ENCODE data around the gene PPT1.

PPT1 gene

DNA sequence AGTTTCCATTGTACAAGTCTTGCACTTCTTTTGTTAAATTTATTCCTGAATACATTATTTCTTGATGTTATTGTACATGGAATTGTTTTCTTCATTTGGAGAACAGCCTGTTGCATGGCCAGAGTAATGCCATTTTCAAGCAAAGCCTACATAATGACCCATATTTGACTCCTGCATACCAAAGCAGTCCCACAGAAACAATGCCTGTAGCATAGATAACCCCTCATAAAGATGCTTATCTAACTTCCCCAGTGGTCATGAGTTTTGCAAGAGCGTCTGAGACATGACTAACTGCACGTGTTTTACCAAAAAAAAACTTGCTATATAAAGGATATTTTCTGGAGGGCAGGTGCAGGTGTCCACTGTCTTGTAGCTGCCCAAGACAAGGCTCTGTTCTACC, 33.8 kb upstream of the PPT1 start:
- no peak for DNase-seq (ENCODE audit: low spot score)
- Histone ChIP-seq H3K36me3 (replicated peaks in 1 of 2; ENCODE audit: control insufficient read depth in 2 of 2, insufficient read depth in 2 of 2, low read length in 2 of 2) (no peaks in the 10 kb centered on the region), H3K23ac (ENCODE audit: low read depth, low read length, poor library complexity) (no peak overlapping the region), H3K14ac (ENCODE audit: low read length) (no peak overlapping the region), H2AK5ac (ENCODE audit: low read depth, low read length) (no peak overlapping the region), H3K9me3 (replicated peaks in 1 of 2; ENCODE audit: control insufficient read depth in 2 of 2, insufficient read depth in 1 of 2, low read depth in 1 of 2, low read length in 2 of 2) (peaks cover 0 to 2% of the 10 kb centered on the region in 2 donors), H3K9ac (ENCODE audit: low read depth, low read length, poor library complexity) (no peak overlapping the region), H2AFZ (ENCODE audit: low read length) (no peak overlapping the region), H3K4me1 (ENCODE audit: control insufficient read depth in 2 of 2, insufficient read depth in 1 of 2, low read depth in 1 of 2, low read length in 2 of 2) (no peaks in the 10 kb centered on the region), H3K4me2 (ENCODE audit: insufficient read depth, low read length, poor library complexity, severe bottlenecking) (no peak overlapping the region), H2BK15ac (ENCODE audit: low read length) (no peak overlapping the region), H4K91ac (ENCODE audit: low read depth, low read length, poor library complexity) (no peak overlapping the region), H3K27ac (replicated peaks; ENCODE audit: low read length) (no peak overlapping the region), H2BK120ac (ENCODE audit: low read depth, low read length) (no peak overlapping the region), H2BK12ac (ENCODE audit: low read length) (no peak overlapping the region), H3K18ac (ENCODE audit: low read length) (no peak overlapping the region), H3K27me3 (ENCODE audit: control insufficient read depth in 3 of 3, insufficient read depth in 3 of 3, low read depth in 1 of 3, low read length in 3 of 3) (no peaks in the 10 kb centered on the region), H3K79me1 (ENCODE audit: low read depth, low read length) (no peaks in the 10 kb centered on the region), H4K8ac (ENCODE audit: low read depth, low read length) (no peak overlapping the region), H2BK5ac (ENCODE audit: low read length) (no peak overlapping the region), H3K4ac (ENCODE audit: low read length) (no peak overlapping the region), H3K4me3 (ENCODE audit: low read length in 2 of 2) (no peak overlapping the region)
- WGBS, 2 donors (ENCODE audit: extremely low coverage in 2 of 2, insufficient read length in 2 of 2, insufficient replicate concordance in 1 of 2) = no CpG with 5 or more reads among the region's 2 CpGs

DNA sequence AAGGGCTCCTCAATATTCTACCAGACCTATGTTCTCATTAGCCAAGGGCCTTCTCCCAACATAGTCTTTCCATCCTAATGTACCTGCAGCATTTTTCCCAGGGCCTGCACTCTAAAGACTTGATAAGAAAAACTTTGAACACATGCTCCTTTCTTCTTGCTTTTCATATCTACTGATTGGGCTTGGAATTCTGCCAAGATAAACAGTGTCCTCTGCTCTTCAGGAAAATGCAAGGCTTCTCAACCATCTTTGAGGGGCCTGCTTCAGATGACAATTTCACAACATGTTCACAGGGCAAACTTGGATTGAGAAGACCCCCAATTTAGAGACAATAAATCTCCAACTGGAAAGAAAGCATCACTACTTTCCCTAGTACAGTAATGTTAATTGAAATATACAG, 25.8 kb upstream of the PPT1 start:
- H2AFZ ChIP-seq (ENCODE audit: low read length) = no peak overlapping the region
- H2BK12ac ChIP-seq (ENCODE audit: low read length) = no peak overlapping the region
- no peak for DNase-seq (ENCODE audit: low spot score)

DNA sequence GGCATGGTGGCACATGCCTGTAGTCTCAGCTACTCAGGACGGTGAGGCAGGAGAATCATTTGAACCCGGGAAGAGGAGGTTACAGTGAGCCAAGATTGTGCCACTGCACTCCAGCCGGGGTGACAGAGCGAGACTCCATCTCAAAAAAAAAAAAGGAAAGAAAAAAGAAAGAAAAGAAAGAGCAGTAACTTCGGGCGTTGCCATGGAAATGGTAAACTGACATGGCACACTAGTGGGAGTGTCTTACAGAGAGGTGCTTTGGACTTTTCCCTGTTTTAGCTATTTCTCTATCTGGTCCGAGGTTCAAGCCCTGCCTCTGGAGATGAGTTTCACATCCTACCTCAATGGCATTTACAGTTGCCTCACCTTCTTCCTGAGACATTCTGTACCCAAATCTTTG, 23.1 kb upstream of the PPT1 start:
- no peak for DNase-seq (ENCODE audit: low spot score)
- no peak overlapping the region for H2AK5ac ChIP-seq (ENCODE audit: low read depth, low read length)
- WGBS, 2 donors (ENCODE audit: extremely low coverage in 2 of 2, insufficient read length in 2 of 2, insufficient replicate concordance in 1 of 2) = no CpG with 5 or more reads among the region's 7 CpGs

More for the DNA sequence above, 25.8 kb upstream of the PPT1 start:
- no peak overlapping the region for H2BK120ac ChIP-seq (ENCODE audit: low read depth, low read length)
- peaks cover 0 to 17% (median 0%) of the 10 kb centered on the region in 3 experiments for H3K27me3 ChIP-seq (ENCODE audit: control insufficient read depth in 3 of 3, insufficient read depth in 3 of 3, low read depth in 1 of 3, low read length in 3 of 3)
- H3K27ac ChIP-seq (replicated peaks; ENCODE audit: low read length) = no peak overlapping the region
- no peak overlapping the region for H3K4ac ChIP-seq (ENCODE audit: low read length)
- peaks cover 0 to 2% of the 10 kb centered on the region in 2 donors for H3K9me3 ChIP-seq (replicated peaks in 1 of 2; ENCODE audit: control insufficient read depth in 2 of 2, insufficient read depth in 1 of 2, low read depth in 1 of 2, low read length in 2 of 2)
- H3K4me1 ChIP-seq (ENCODE audit: control insufficient read depth in 2 of 2, insufficient read depth in 1 of 2, low read depth in 1 of 2, low read length in 2 of 2) = no peaks in the 10 kb centered on the region
- H3K9ac ChIP-seq (ENCODE audit: low read depth, low read length, poor library complexity) = no peak overlapping the region
- H4K91ac ChIP-seq (ENCODE audit: low read depth, low read length, poor library complexity) = no peak overlapping the region
- H3K4me2 ChIP-seq (ENCODE audit: insufficient read depth, low read length, poor library complexity, severe bottlenecking) = no peak overlapping the region
- H3K18ac ChIP-seq (ENCODE audit: low read length) = no peak overlapping the region
- H3K4me3 ChIP-seq (ENCODE audit: low read length in 2 of 2) = no peak overlapping the region
- no peak overlapping the region for H3K14ac ChIP-seq (ENCODE audit: low read length)
- H3K23ac ChIP-seq (ENCODE audit: low read depth, low read length, poor library complexity) = no peak overlapping the region
- no peaks in the 10 kb centered on the region for H3K36me3 ChIP-seq (replicated peaks in 1 of 2; ENCODE audit: control insufficient read depth in 2 of 2, insufficient read depth in 2 of 2, low read length in 2 of 2)
- H2BK15ac ChIP-seq (ENCODE audit: low read length) = no peak overlapping the region
- H2BK5ac ChIP-seq (ENCODE audit: low read length) = no peak overlapping the region
- H3K79me1 ChIP-seq (ENCODE audit: low read depth, low read length) = no peaks in the 10 kb centered on the region
- no peak overlapping the region for H2AK5ac ChIP-seq (ENCODE audit: low read depth, low read length)
- no peak overlapping the region for H4K8ac ChIP-seq (ENCODE audit: low read depth, low read length)

DNA sequence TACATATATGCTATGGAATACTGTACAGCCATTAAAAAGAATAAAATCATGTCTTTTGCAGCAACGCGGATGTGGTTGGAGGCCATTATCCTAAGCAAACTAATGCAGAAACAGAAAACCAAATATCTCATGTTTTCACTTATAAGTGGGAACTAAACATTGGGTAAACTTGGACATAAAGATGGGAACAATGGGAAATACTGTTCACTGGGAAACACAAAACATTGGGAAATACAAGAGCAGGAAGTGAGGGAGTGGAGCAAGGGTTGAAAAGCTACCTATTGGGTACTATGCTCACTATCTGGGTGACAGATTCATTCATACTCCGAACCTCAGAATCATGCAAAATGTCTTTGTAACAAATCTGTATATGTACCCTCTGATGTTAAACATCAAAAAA, 17.3 kb upstream of the PPT1 start:
- Histone ChIP-seq H2BK120ac (ENCODE audit: low read depth, low read length) (no peak overlapping the region), H3K4me3 (ENCODE audit: low read length in 2 of 2) (no peak overlapping the region), H3K23ac (ENCODE audit: low read depth, low read length, poor library complexity) (no peak overlapping the region), H3K27me3 (ENCODE audit: control insufficient read depth in 3 of 3, insufficient read depth in 3 of 3, low read depth in 1 of 3, low read length in 3 of 3) (peaks cover 0 to 6% (median 0%) of the 10 kb centered on the region in 3 experiments), H3K79me1 (ENCODE audit: low read depth, low read length) (no peaks in the 10 kb centered on the region), H3K9me3 (replicated peaks in 1 of 2; ENCODE audit: control insufficient read depth in 2 of 2, insufficient read depth in 1 of 2, low read depth in 1 of 2, low read length in 2 of 2) (peaks cover 0 to 6% of the 10 kb centered on the region in 2 donors), H2BK15ac (ENCODE audit: low read length) (no peak overlapping the region), H2BK12ac (ENCODE audit: low read length) (no peak overlapping the region), H2AFZ (ENCODE audit: low read length) (no peak overlapping the region), H2BK5ac (ENCODE audit: low read length) (no peak overlapping the region), H2AK5ac (ENCODE audit: low read depth, low read length) (no peak overlapping the region), H3K4me2 (ENCODE audit: insufficient read depth, low read length, poor library complexity, severe bottlenecking) (no peak overlapping the region), H3K36me3 (replicated peaks in 1 of 2; ENCODE audit: control insufficient read depth in 2 of 2, insufficient read depth in 2 of 2, low read length in 2 of 2) (no peaks in the 10 kb centered on the region), H3K9ac (ENCODE audit: low read depth, low read length, poor library complexity) (no peak overlapping the region), H4K91ac (ENCODE audit: low read depth, low read length, poor library complexity) (no peak overlapping the region), H3K27ac (replicated peaks; ENCODE audit: low read length) (no peak overlapping the region), H3K14ac (ENCODE audit: low read length) (no peak overlapping the region), H4K8ac (ENCODE audit: low read depth, low read length) (no peak overlapping the region), H3K18ac (ENCODE audit: low read length) (no peak overlapping the region), H3K4me1 (ENCODE audit: control insufficient read depth in 2 of 2, insufficient read depth in 1 of 2, low read depth in 1 of 2, low read length in 2 of 2) (no peaks in the 10 kb centered on the region), H3K4ac (ENCODE audit: low read length) (no peak overlapping the region)
- no CpG with 5 or more reads among the region's 3 CpGs for WGBS, 2 donors (ENCODE audit: extremely low coverage in 2 of 2, insufficient read length in 2 of 2, insufficient replicate concordance in 1 of 2)
- DNase-seq (ENCODE audit: low spot score) = no peak

More for the DNA sequence above, 23.1 kb upstream of the PPT1 start:
- peaks cover 0 to 2% of the 10 kb centered on the region in 2 donors for H3K9me3 ChIP-seq (replicated peaks in 1 of 2; ENCODE audit: control insufficient read depth in 2 of 2, insufficient read depth in 1 of 2, low read depth in 1 of 2, low read length in 2 of 2)
- no peak overlapping the region for H3K4ac ChIP-seq (ENCODE audit: low read length)
- no peak overlapping the region for H3K18ac ChIP-seq (ENCODE audit: low read length)
- H4K8ac ChIP-seq (ENCODE audit: low read depth, low read length) = no peak overlapping the region
- H4K91ac ChIP-seq (ENCODE audit: low read depth, low read length, poor library complexity) = no peak overlapping the region
- H2AFZ ChIP-seq (ENCODE audit: low read length) = no peak overlapping the region
- no peak overlapping the region for H3K23ac ChIP-seq (ENCODE audit: low read depth, low read length, poor library complexity)
- no peak overlapping the region for H2BK120ac ChIP-seq (ENCODE audit: low read depth, low read length)
- no peak overlapping the region for H3K14ac ChIP-seq (ENCODE audit: low read length)
- no peaks in the 10 kb centered on the region for H3K79me1 ChIP-seq (ENCODE audit: low read depth, low read length)
- H3K27ac ChIP-seq (replicated peaks; ENCODE audit: low read length) = no peak overlapping the region
- H3K4me1 ChIP-seq (ENCODE audit: control insufficient read depth in 2 of 2, insufficient read depth in 1 of 2, low read depth in 1 of 2, low read length in 2 of 2) = no peaks in the 10 kb centered on the region
- H3K4me3 ChIP-seq (ENCODE audit: low read length in 2 of 2) = no peak overlapping the region
- no peak overlapping the region for H2BK12ac ChIP-seq (ENCODE audit: low read length)
- no peak overlapping the region for H2BK15ac ChIP-seq (ENCODE audit: low read length)
- H3K36me3 ChIP-seq (replicated peaks in 1 of 2; ENCODE audit: control insufficient read depth in 2 of 2, insufficient read depth in 2 of 2, low read length in 2 of 2) = no peaks in the 10 kb centered on the region
- no peak overlapping the region for H2BK5ac ChIP-seq (ENCODE audit: low read length)
- no peak overlapping the region for H3K4me2 ChIP-seq (ENCODE audit: insufficient read depth, low read length, poor library complexity, severe bottlenecking)
- no peak overlapping the region for H3K9ac ChIP-seq (ENCODE audit: low read depth, low read length, poor library complexity)
- H3K27me3 ChIP-seq (ENCODE audit: control insufficient read depth in 3 of 3, insufficient read depth in 3 of 3, low read depth in 1 of 3, low read length in 3 of 3) = peaks cover 0 to 17% (median 0%) of the 10 kb centered on the region in 3 experiments
